Body of pancreas (tissue), 4 donors: ENCODE data around the gene POLN.

Source experiments
- CTCF ChIP-seq, 7 experiments: fragments of 450-650 bp in 4 of 7; fragments of 200-600 bp in 3 of 7; sonication (generic) in 3 of 7; IDR thresholded peaks; one replicate each; pipeline ENCODE4 v1.5.1; 2016 to 2019; ENCODE audit warnings: antibody characterized with exemption in 7 of 7
- POLR2A ChIP-seq, 3 donors: fragments of 450-650 bp; IDR thresholded peaks; one replicate each; pipeline ENCODE4 v1.6.1; 2016; ENCODE audit warnings: antibody characterized with exemption in 3 of 3, mild to moderate bottlenecking in 2 of 3

DNA sequence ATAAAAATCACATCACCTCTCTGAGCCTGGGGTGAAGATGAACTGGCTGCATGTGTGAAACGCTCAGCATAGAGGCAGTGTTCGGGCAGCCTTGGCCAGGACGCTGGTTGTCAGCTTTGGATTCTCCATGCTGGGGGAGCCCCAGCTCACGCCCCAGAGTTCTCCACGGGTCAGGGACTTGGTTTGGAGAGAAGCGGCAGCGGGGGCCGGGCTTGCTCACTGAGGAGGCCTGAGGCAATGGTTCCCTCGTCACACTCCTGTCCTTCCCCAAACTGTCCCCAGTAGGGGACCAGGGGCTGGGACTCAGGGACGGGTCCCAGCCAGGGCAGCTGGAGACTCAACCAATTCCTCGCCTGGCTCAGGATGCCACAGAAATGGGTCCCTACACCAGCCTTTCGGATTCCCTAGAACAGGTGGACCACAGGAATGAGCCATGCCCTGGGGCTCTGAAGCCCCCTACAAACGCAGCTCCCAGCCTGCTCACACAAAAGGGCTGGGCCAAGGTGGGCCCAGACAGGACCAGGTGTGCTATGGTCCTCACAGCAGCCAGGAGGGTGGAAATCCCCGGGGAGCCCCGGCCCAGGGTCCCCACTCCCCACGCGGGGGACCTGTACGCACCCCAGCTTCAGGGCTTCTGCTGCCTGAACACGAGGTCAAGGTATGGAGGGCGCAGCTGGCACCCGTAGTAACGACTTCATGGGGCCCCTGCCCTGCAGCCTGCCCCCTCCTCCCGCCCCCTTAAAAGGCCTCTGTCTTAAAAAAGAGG lies 18.6 kb upstream of the POLN start:
- TF ChIP-seq CTCF (IDR thresholded peaks at IDR 0.05) = no peak
- TF ChIP-seq POLR2A (IDR thresholded peaks at IDR 0.05) = no peak
